Stimulated activated CD4-positive, alpha-beta T cell treated with anti-CD3 and anti-CD28 coated beads, Interleukin-2, amount 100 ng/mL, for 24 hours (primary cell): ENCODE results near the gene INPP5A.
"Not testable (repeated sequence)": the region's sequence is repeated elsewhere in the genome, so short reads cannot be mapped to it uniquely, and the experiment has no call there.

Experiments used
- DNase-seq, 2 donors: peaks; one replicate each; pipeline ENCODE4 v3.0.0-alpha.2; 2020

INPP5A gene

GRCh38 chr10:132776821-132777220 lies 239.2 kb downstream of the INPP5A start:
- DNase-seq, result no peak

GRCh38 chr10:132777441-132777840 lies 239.9 kb downstream of the INPP5A start:
- no peak for DNase-seq

- DNase-seq, result no peak
Observed at GRCh38 chr10:132779549-132780294, 242.1 kb downstream of the INPP5A start.

- no peak for DNase-seq
Observed at GRCh38 chr10:132780356-132780755, 242.8 kb downstream of the INPP5A start.

GRCh38 chr10:132781556-132781955 lies 244.0 kb downstream of the INPP5A start:
- DNase-seq, result no peak

- no peak for DNase-seq
Observed at GRCh38 chr10:132783165-132783939, 245.8 kb downstream of the INPP5A start.

GRCh38 chr10:132783940-132784865 lies 246.6 kb downstream of the INPP5A start:
- no peak for DNase-seq

- DNase-seq, result peak in 1 of 2 donors; percentile 21
Observed at GRCh38 chr10:132784866-132785722, 247.5 kb downstream of the INPP5A start.

- no peak for DNase-seq
Observed at GRCh38 chr10:132785723-132786475, 248.3 kb downstream of the INPP5A start, which contains the start of gene NKX6-2. Gene NKX6-2 (minus strand): TSS chr10:132786147. CDS start chr10:132785948, 199 bp downstream.

GRCh38 chr10:132786476-132786883 lies 248.9 kb downstream of the INPP5A start:
- DNase-seq, result no peak

GRCh38 chr10:132786884-132787494 lies 249.4 kb downstream of the INPP5A start:
- no peak for DNase-seq

GRCh38 chr10:132787495-132788179 lies 250.1 kb downstream of the INPP5A start:
- DNase-seq, result peak in 1 of 2 donors; percentile 42

- peak in 1 of 2 donors; percentile 20 for DNase-seq
Observed at GRCh38 chr10:132788180-132788830, 250.7 kb downstream of the INPP5A start.

GRCh38 chr10:132788831-132789219 lies 251.2 kb downstream of the INPP5A start:
- DNase-seq, result no peak

- no peak for DNase-seq
Observed at GRCh38 chr10:132789659-132790148, 252.1 kb downstream of the INPP5A start.

- DNase-seq, result no peak
Observed at GRCh38 chr10:132790470-132790869, 252.9 kb downstream of the INPP5A start.

- no peak for DNase-seq
Observed at GRCh38 chr10:132790934-132791829, 253.6 kb downstream of the INPP5A start.

GRCh38 chr10:132792099-132792498 lies 254.5 kb downstream of the INPP5A start:
- DNase-seq, result not testable (repeated sequence)
